Endodermal cell (in vitro differentiated cells): Measurements from ENCODE around the gene SLC25A45. TPM values are rescaled to one million over a fixed set of nuclear protein-coding genes. Genes with fewer than 3 reads are reported as not detected.

Experiments
- DNase-seq: peaks from one replicate; pipeline ENCODE4 v3.0.0-alpha.2; 2017
- H3K27ac ChIP-seq: 2 replicates; pipeline ENCODE4 v1.5.1; 2013; ENCODE audit warnings: mild to moderate bottlenecking, low read depth, low read length, moderate library complexity
- H3K27me3 ChIP-seq: 2 replicates; pipeline ENCODE4 v1.6.1; 2013; ENCODE audit warnings: mild to moderate bottlenecking, low read length, moderate library complexity; ENCODE audit not compliant: insufficient read depth, control insufficient read depth, poor library complexity, severe bottlenecking
- H3K36me3 ChIP-seq: 2 replicates; pipeline ENCODE4 v1.7.0; 2013; ENCODE audit warnings: mild to moderate bottlenecking, low read length, moderate library complexity; ENCODE audit not compliant: control insufficient read depth, insufficient read depth
- H3K4me1 ChIP-seq: one replicate; pipeline ENCODE4 v1.7.0; 2013; ENCODE audit warnings: low read length; ENCODE audit not compliant: control insufficient read depth, insufficient read depth
- H3K4me3 ChIP-seq: 2 replicates; pipeline ENCODE4 v1.5.1; 2013; ENCODE audit warnings: mild to moderate bottlenecking, low read length, moderate library complexity
- H3K9ac ChIP-seq: 2 replicates; pipeline ENCODE4 v1.6.1; 2013; ENCODE audit warnings: mild to moderate bottlenecking, low read length, moderate library complexity; ENCODE audit not compliant: poor library complexity, severe bottlenecking; ENCODE audit errors: extremely low read depth
- H3K9me3 ChIP-seq: 2 replicates; pipeline ENCODE4 v1.6.1; 2013; ENCODE audit warnings: mild to moderate bottlenecking, low read length, moderate library complexity; ENCODE audit not compliant: control insufficient read depth
- H3K27ac Mint-ChIP-seq: 2 replicates; pipeline ENCODE4 v1.8.0; 2020; ENCODE audit warnings: mixed read lengths
- H3K27me3 Mint-ChIP-seq: 2 replicates; pipeline ENCODE4 v1.8.0; 2021; ENCODE audit warnings: mild to moderate bottlenecking, mixed read lengths; ENCODE audit not compliant: insufficient read depth
- H3K36me3 Mint-ChIP-seq: 2 replicates; pipeline ENCODE4 v1.8.0; 2020; ENCODE audit warnings: low read depth, mixed read lengths
- H3K4me1 Mint-ChIP-seq: 2 replicates; pipeline ENCODE4 v1.8.0; 2020; ENCODE audit warnings: mixed read lengths
- H3K4me3 Mint-ChIP-seq: 2 replicates; pipeline ENCODE4 v1.8.0; 2020; ENCODE audit warnings: mild to moderate bottlenecking, moderate library complexity, mixed read lengths
- H3K9me3 Mint-ChIP-seq: 2 replicates; pipeline ENCODE4 v1.8.0; 2020; ENCODE audit warnings: mild to moderate bottlenecking, mixed read lengths
- CTCF ChIP-seq: fragments of 200-600 bp; sonication (generic); conservative IDR thresholded peaks from 2 replicates; pipeline ENCODE4 v1.5.0; 2021; ENCODE audit warnings: antibody characterized with exemption, mild to moderate bottlenecking
- WGBS, 2 experiments: methylation state at CpG; one replicate each; pipeline versions ENCODE4 v1.1.5 to v1.1.7; 2013; ENCODE audit warnings: missing lambda C conversion rate in 2 of 2, mixed read lengths in 1 of 2; ENCODE audit not compliant: insufficient coverage in 1 of 2, insufficient read length in 1 of 2; 5-methylcytosine and 5-hydroxymethylcytosine counted together
- total RNA-seq, 2 donors: library from RNA; stranded (reverse); fragmentation: NEBNext Ultra II Directional in 1 of 2; extraction: Animal tissue kit (Norgen Biotek cat#: 25700) in 1 of 2; gene quantifications; 2 replicates in 1 of 2; 3 replicates in 1 of 2; pipeline ENCODE4 v1.2.1, GENCODE V29; 2021

Gene SLC25A45
- total RNA-seq, 2 donors from 2014 or later = 3.0 to 6.3 TPM

- H3K27me3 Mint-ChIP-seq = no peaks in the 10 kb centered on the region
- H3K4me1 Mint-ChIP-seq = peaks cover 10% of the 10 kb centered on the region
- Histone ChIP-seq H3K27ac (no peak overlapping the region), H3K4me1 (peaks cover 3% of the 10 kb centered on the region), H3K27me3 (no peaks in the 10 kb centered on the region), H3K9me3 (no peaks in the 10 kb centered on the region), H3K36me3 (no peaks in the 10 kb centered on the region), H3K9ac (no peak overlapping the region), H3K4me3 (no peak overlapping the region)
- H3K4me3 Mint-ChIP-seq = no peak overlapping the region
- no peak overlapping the region for H3K27ac Mint-ChIP-seq
- no peak for DNase-seq
- H3K9me3 Mint-ChIP-seq = no peaks in the 10 kb centered on the region
- no peak for TF ChIP-seq CTCF
- H3K36me3 Mint-ChIP-seq = no peaks in the 10 kb centered on the region
- 85 to 90% methylated on average over 7 to 8 of the region's 8 CpGs for WGBS, 2 experiments
Observed at GRCh38 chr11:65377036-65377435, 5.4 kb downstream of the SLC25A45 start.

GRCh38 chr11:65376138-65376713 lies 6.2 kb downstream of the SLC25A45 start:
- H3K4me3 ChIP-seq = no peak overlapping the region
- 94 to 96% methylated on average over 15 to 16 of the region's 16 CpGs for WGBS, 2 experiments
- H3K9me3 ChIP-seq = no peaks in the 10 kb centered on the region
- DNase-seq = no peak
- peaks cover 3% of the 10 kb centered on the region for H3K4me1 ChIP-seq
- no peak overlapping the region for H3K27ac ChIP-seq
- Mint-ChIP-seq H3K27ac (no peak overlapping the region), H3K27me3 (no peaks in the 10 kb centered on the region), H3K36me3 (no peaks in the 10 kb centered on the region), H3K4me3 (no peak overlapping the region), H3K9me3 (no peaks in the 10 kb centered on the region), H3K4me1 (peaks cover 6% of the 10 kb centered on the region)
- H3K9ac ChIP-seq = no peak overlapping the region
- no peak for TF ChIP-seq CTCF
- H3K27me3 ChIP-seq = no peaks in the 10 kb centered on the region
- H3K36me3 ChIP-seq = no peaks in the 10 kb centered on the region

GRCh38 chr11:65375012-65375411 lies 7.4 kb downstream of the SLC25A45 start:
- Mint-ChIP-seq H3K27me3 (no peaks in the 10 kb centered on the region), H3K4me3 (no peak overlapping the region), H3K4me1 (peaks cover 6% of the 10 kb centered on the region), H3K27ac (no peak overlapping the region), H3K36me3 (no peaks in the 10 kb centered on the region), H3K9me3 (no peaks in the 10 kb centered on the region)
- H3K9ac ChIP-seq = no peak overlapping the region
- TF ChIP-seq CTCF = no peak
- no peaks in the 10 kb centered on the region for H3K9me3 ChIP-seq
- H3K4me1 ChIP-seq = peaks cover 4% of the 10 kb centered on the region
- no peak for DNase-seq
- no peaks in the 10 kb centered on the region for H3K36me3 ChIP-seq
- no peak overlapping the region for H3K27ac ChIP-seq
- WGBS, 2 experiments = 90 to 94% methylated on average over 8 of the region's 8 CpGs
- H3K4me3 ChIP-seq = no peak overlapping the region
- H3K27me3 ChIP-seq = no peaks in the 10 kb centered on the region
